Heart left ventricle (tissue), 16 donors: ENCODE results near the gene GPX7. TPM values are rescaled to one million over a fixed set of nuclear protein-coding genes. Genes with fewer than 3 reads are reported as not detected.
A peak's percentile ranks its signal among the peaks of the same experiment; 100 is the strongest.

Experiments
- ATAC-seq, 4 donors: fragments of 200-7000 bp; cut with Tn5 transposase; one replicate each; pipeline ENCODE4 v1.9.1; 2020 to 2022; ENCODE audit warnings: moderate library complexity in 4 of 4, mild to moderate bottlenecking in 3 of 4, moderate number of reproducible peaks in 1 of 4
- DNase-seq, 5 donors: peaks; one replicate each; pipeline ENCODE4 v3.0.0-alpha.2; 2020
- H3K27ac ChIP-seq, 12 donors: fragments of 200-600 bp; sonication (generic) in 4 of 12; one replicate each; pipeline versions ENCODE4 v1.5.0 to v1.8.0; 2016 to 2022; ENCODE audit warnings: mild to moderate bottlenecking in 2 of 12
- H3K27me3 ChIP-seq, 9 donors: fragments of 200-600 bp; sonication (generic) in 2 of 9; one replicate each; pipeline versions ENCODE4 v1.5.1 to v1.8.0; 2016 to 2022; ENCODE audit warnings: mild to moderate bottlenecking in 3 of 9
- H3K36me3 ChIP-seq, 9 donors: fragments of 200-600 bp; sonication (generic) in 2 of 9; one replicate each; pipeline versions ENCODE4 v1.5.0 to v1.8.0; 2018 to 2022; ENCODE audit warnings: mild to moderate bottlenecking in 2 of 9
- H3K4me1 ChIP-seq, 12 donors: fragments of 200-600 bp; sonication (generic) in 4 of 12; one replicate each; pipeline versions ENCODE4 v1.5.0 to v1.8.0; 2016 to 2022; ENCODE audit warnings: mild to moderate bottlenecking in 3 of 12
- H3K4me3 ChIP-seq, 12 donors: fragments of 200-600 bp; sonication (generic) in 4 of 12; one replicate each; pipeline versions ENCODE4 v1.5.0 to v1.8.0; 2017 to 2022; ENCODE audit warnings: mild to moderate bottlenecking in 9 of 12, moderate library complexity in 4 of 12
- H3K9me3 ChIP-seq, 12 donors: fragments of 200-600 bp; sonication (generic) in 4 of 12; one replicate each; pipeline versions ENCODE4 v1.5.0 to v1.8.0; 2016 to 2022; ENCODE audit warnings: mild to moderate bottlenecking in 1 of 12
- CTCF ChIP-seq, 12 donors: fragments of 200-600 bp; sonication (generic) in 4 of 12; IDR thresholded peaks; one replicate each; pipeline versions ENCODE4 v1.5.0 to v1.8.0; 2018 to 2022; ENCODE audit warnings: antibody characterized with exemption in 12 of 12, mild to moderate bottlenecking in 5 of 12
- POLR2A ChIP-seq, 2 donors: fragments of 450-650 bp; IDR thresholded peaks; one replicate each; pipeline ENCODE4 v1.6.1; 2017; ENCODE audit warnings: antibody characterized with exemption in 2 of 2, mild to moderate bottlenecking in 2 of 2, moderate library complexity in 2 of 2
- WGBS, 4 donors: extraction: QIAGEN DNeasy Blood & Tissue Kit in 2 of 4; methylation state at CpG; one replicate each; pipeline versions ENCODE4 v1.1.5 to v1.1.7; 2013 to 2018; 5-methylcytosine and 5-hydroxymethylcytosine counted together
- intact Hi-C, 10 donors: fragments of 100-400 bp; cut with DNase I; formaldehyde crosslinking; loops; one replicate each; pipeline versions ENCODE4 v1.11.1 to v1.14.2; 2022
- polyA plus RNA-seq, 2 donors: library from polyadenylated mRNA; stranded (reverse); fragments of 200-250 nt; gene quantifications; one replicate each; pipeline ENCODE4 v1.2.3, GENCODE V29; 2013
- total RNA-seq, 9 donors: library from RNA; depleted of rRNA in 2 of 9; stranded (reverse); fragments of >200 nt in 2 of 9; fragmentation: NEBNext Ultra II Directional in 3 of 9; extraction: Animal tissue kit (Norgen Biotek cat#: 25700) in 3 of 9; gene quantifications; one replicate each; pipeline versions ENCODE4 v1.1.0 to v1.2.4, GENCODE V29; 2016 to 2023
- donor health status: ischemic (EF 13 %, LVEDD 7.1; RV severe dilation, severe dysfunction).
- donor health status: healthy with polysubstance abuse.
- donor health status: DM: no; HTN: yes; CAD: no.
- donor health status: DM: no; HTN: no; CAD: no.
- donor health status: ischemic (EF 25% LVEDD 6.9; RV normal size, moderate dysfunction).
- donor health status: ischemic (EF 25% LVEDD 5.7; RV mildly dilated, moderate dysfunction).
- donor health status: healthy.
- donor health status: DM: yes; HTN: yes; CAD: no.
- donor health status: ischemic (EF 35%, LVEDD 5.7; RV mildly dilated, moderate dysfunction).
- donor health status: nonischemic (EF 11% LVEDD 7.7; RV severe dilation, severe dysfunction).
- donor health status: DM: yes; HTN: yes; CAD: no.
- donor health status: PGD.
- donor health status: ischemic (EF 29% LVEDD 5.4; RV normal size, mild dysfunction).
- donor health status: nonischemic (EF 23%, LVEDD 6.1; RV moderate dilation, normal function).

Gene GPX7
- total and polyA plus RNA-seq, 11 donors = 5.8 to 20.5 (median 8.4) TPM

GRCh38 chr1:52599236-52599635, 2.9 kb upstream of the GPX7 start:
- TF ChIP-seq POLR2A (IDR thresholded peaks at IDR 0.05) = no peak
- TF ChIP-seq CTCF (IDR thresholded peaks at IDR 0.05) = no peak
- peaks cover 0 to 38% (median 22%) of the 10 kb centered on the region in 12 donors for H3K4me1 ChIP-seq
- intact Hi-C loops = no loop called here
- WGBS, 4 donors = 95 to 98% (median 96%) methylated on average over 7 of the region's 7 CpGs
- H3K27ac ChIP-seq = no peak overlapping the region
- H3K9me3 ChIP-seq = no peaks in the 10 kb centered on the region
- H3K4me3 ChIP-seq = no peak overlapping the region
- no peak for DNase-seq
- ATAC-seq = no peak
- no peaks in the 10 kb centered on the region for H3K36me3 ChIP-seq
- H3K27me3 ChIP-seq = no peaks in the 10 kb centered on the region

GRCh38 chr1:52600533-52601179, 1.5 kb upstream of the GPX7 start:
- DNase-seq = no peak
- Histone ChIP-seq H3K36me3 (peaks cover 0 to 7% (median 0%) of the 10 kb centered on the region in 9 donors), H3K9me3 (no peaks in the 10 kb centered on the region), H3K27me3 (no peaks in the 10 kb centered on the region), H3K27ac (no peak overlapping the region), H3K4me1 (peaks cover 0 to 37% (median 24%) of the 10 kb centered on the region in 12 donors), H3K4me3 (no peak overlapping the region)
- intact Hi-C loops = loop anchor here in 6 of 10 donors (5.0 to 10.0 kb wide), 3 partner anchors 43 to 48 kb away; partner anchors contain the start of gene TUT4 (in 4 of the 6)
- ATAC-seq = no peak
- 97 to 99% (median 98%) methylated on average over 8 of the region's 8 CpGs for WGBS, 4 donors
- TF ChIP-seq CTCF (IDR thresholded peaks at IDR 0.05) (no peak), POLR2A (IDR thresholded peaks at IDR 0.05) (no peak)

- no peak for TF ChIP-seq POLR2A (IDR thresholded peaks at IDR 0.05)
- TF ChIP-seq CTCF (IDR thresholded peaks at IDR 0.05) = no peak
- Histone ChIP-seq H3K4me3 (peak overlapping the region in 10 of 12 donors; percentile 54 to 74 (median 66)), H3K4me1 (peaks cover 0 to 37% (median 24%) of the 10 kb centered on the region in 12 donors), H3K9me3 (no peaks in the 10 kb centered on the region), H3K27ac (peak overlapping the region in 8 of 12 donors; percentile 69 to 90 (median 84)), H3K36me3 (peaks cover 0 to 8% (median 1%) of the 10 kb centered on the region in 9 donors), H3K27me3 (no peaks in the 10 kb centered on the region)
- no peak for DNase-seq
- WGBS, 4 donors = 61 to 74% (median 68%) methylated on average over 3 of the region's 3 CpGs
- ATAC-seq = no peak
- intact Hi-C loops = loop anchor here in 6 of 10 donors (5.0 to 10.0 kb wide), 3 partner anchors 44 to 49 kb away; partner anchors contain the start of gene TUT4 (in 4 of the 6)
Measured at GRCh38 chr1:52601519-52601918, 652 bp upstream of the GPX7 start.

- DNase-seq (no peak), ATAC-seq (peak; percentile 10 to 30 (median 18))
- no peaks in the 10 kb centered on the region for H3K27me3 ChIP-seq
- H3K9me3 ChIP-seq = no peaks in the 10 kb centered on the region
- H3K4me3 ChIP-seq = peak overlapping the region; percentile 19 to 74 (median 66)
- peaks cover 0 to 37% (median 24%) of the 10 kb centered on the region in 12 donors for H3K4me1 ChIP-seq
- intact Hi-C loops = loop anchor here in 8 of 10 donors (2.0 to 10.0 kb wide), 5 partner anchors 46 to 84 kb away; partner anchors contain the start of gene TUT4 (in 6 of the 8)
- 39 to 49% (median 43%) methylated on average over 16 to 21 of the region's 21 CpGs for WGBS, 4 donors
- peak overlapping the region; percentile 69 to 90 (median 82) for H3K27ac ChIP-seq
- TF ChIP-seq POLR2A (IDR thresholded peaks at IDR 0.05) (no peak), CTCF (IDR thresholded peaks at IDR 0.05) (no peak)
- peaks cover 0 to 23% (median 16%) of the 10 kb centered on the region in 9 donors for H3K36me3 ChIP-seq
Measured at GRCh38 chr1:52602856-52603600, 857 bp downstream of the GPX7 start.
